ENCODE results near the gene PSAP.

The PSAP gene

GRCh38 chr10:71770255-71770654, 80.8 kb downstream of the PSAP start:
- no peak for FAIRE-seq
- no peak for DNase-seq (ENCODE audit: insufficient read length, low spot score)

- FAIRE-seq (no peak), DNase-seq (ENCODE audit: insufficient read length, low spot score) (no peak)
Measured at GRCh38 chr10:71769279-71769823, 81.7 kb downstream of the PSAP start.

- FAIRE-seq (no peak), DNase-seq (ENCODE audit: insufficient read length, low spot score) (peak; percentile 39)
Measured at GRCh38 chr10:71767420-71768035, 83.5 kb downstream of the PSAP start.

GRCh38 chr10:71766717-71767419, 84.2 kb downstream of the PSAP start:
- FAIRE-seq (peak; percentile 97), DNase-seq (ENCODE audit: insufficient read length, low spot score) (peak; percentile 88)

All from HTR-8/SVneo (cell line).